H9 (cell line): ENCODE data around the gene WRAP53. TPM values are rescaled to one million over a fixed set of nuclear protein-coding genes. Genes with fewer than 3 reads are reported as not detected.
A peak's percentile ranks its signal among the peaks of the same experiment; 100 is the strongest.

ENCODE experiments used
- DNase-seq: peaks from one replicate; pipeline ENCODE4 v3.0.0-alpha.2; 2017
- H2AFZ ChIP-seq: one replicate; pipeline ENCODE4 v1.6.1; 2013; ENCODE audit warnings: mild to moderate bottlenecking, low read length, control low read depth, moderate library complexity
- H2AK5ac ChIP-seq: 2 replicates; pipeline ENCODE4 v1.6.1; 2013; ENCODE audit warnings: low read length, control low read depth, mixed read lengths; ENCODE audit not compliant: insufficient read length
- H2BK120ac ChIP-seq: one replicate; pipeline ENCODE4 v1.6.1; 2013; ENCODE audit warnings: low read depth, mild to moderate bottlenecking, low read length, control low read depth, inconsistent platforms; ENCODE audit not compliant: poor library complexity, severe bottlenecking
- H2BK12ac ChIP-seq: 2 replicates; pipeline ENCODE4 v1.6.1; 2013; ENCODE audit warnings: low read length, control low read depth, mixed read lengths, low read depth; ENCODE audit not compliant: insufficient read length
- H2BK15ac ChIP-seq: 2 replicates; pipeline ENCODE4 v1.6.1; 2013; ENCODE audit warnings: low read depth, low read length, control low read depth
- H2BK20ac ChIP-seq: one replicate; pipeline ENCODE4 v1.6.1; 2013; ENCODE audit warnings: low read depth, mild to moderate bottlenecking, low read length, control low read depth, inconsistent platforms; ENCODE audit not compliant: poor library complexity, severe bottlenecking
- H2BK5ac ChIP-seq: 2 replicates; pipeline ENCODE4 v1.6.1; 2013; ENCODE audit warnings: low read length, control low read depth, mixed read lengths; ENCODE audit not compliant: insufficient read length
- H3K14ac ChIP-seq: 2 replicates; pipeline ENCODE4 v1.6.1; 2013; ENCODE audit warnings: low read length, control low read depth; ENCODE audit not compliant: insufficient read depth
- H3K18ac ChIP-seq: 2 replicates; pipeline ENCODE4 v1.6.1; 2013; ENCODE audit warnings: low read depth, mild to moderate bottlenecking, mixed read lengths, low read length, control low read depth; ENCODE audit not compliant: insufficient read length
- H3K23ac ChIP-seq: 2 replicates; pipeline ENCODE4 v1.6.1; 2013; ENCODE audit warnings: low read length, control low read depth, mixed read lengths, low read depth; ENCODE audit not compliant: insufficient read length
- H3K23me2 ChIP-seq: 2 replicates; pipeline ENCODE4 v1.6.1; 2013; ENCODE audit warnings: low read depth, mild to moderate bottlenecking, mixed read lengths, low read length, control low read depth; ENCODE audit not compliant: insufficient read length, poor library complexity, severe bottlenecking
- H3K27ac ChIP-seq: 2 replicates; pipeline ENCODE4 v1.5.1; 2013; ENCODE audit warnings: low read length, control low read depth, mixed read lengths, low read depth; ENCODE audit not compliant: insufficient read length
- H3K27me3 ChIP-seq: 2 replicates; pipeline ENCODE4 v1.6.1; 2013; ENCODE audit warnings: low read length, control low read depth, inconsistent platforms; ENCODE audit not compliant: insufficient read depth
- H3K4ac ChIP-seq: 2 replicates; pipeline ENCODE4 v1.6.1; 2013; ENCODE audit warnings: low read depth, mild to moderate bottlenecking, control low read depth, inconsistent platforms, low read length, moderate library complexity
- H3K4me1 ChIP-seq: 2 replicates; pipeline ENCODE4 v1.6.1; 2013; ENCODE audit warnings: low read length, control low read depth, inconsistent platforms; ENCODE audit not compliant: insufficient read depth
- H3K4me2 ChIP-seq: 2 replicates; pipeline ENCODE4 v1.6.1; 2013; ENCODE audit warnings: low read length, control low read depth, mixed read lengths; ENCODE audit not compliant: insufficient read length, insufficient read depth
- H3K56ac ChIP-seq: 2 replicates; pipeline ENCODE4 v1.6.1; 2013; ENCODE audit warnings: low read depth, mild to moderate bottlenecking, mixed read lengths, low read length, control low read depth; ENCODE audit not compliant: insufficient read length
- H3K79me1 ChIP-seq: 2 replicates; pipeline ENCODE4 v1.6.1; 2013; ENCODE audit warnings: low read depth, mild to moderate bottlenecking, moderate library complexity, low read length, control low read depth, inconsistent platforms; ENCODE audit not compliant: insufficient read depth, poor library complexity, severe bottlenecking
- H3K79me2 ChIP-seq: 2 replicates; pipeline ENCODE4 v1.6.1; 2013; ENCODE audit warnings: low read length, control low read depth, inconsistent platforms; ENCODE audit not compliant: insufficient read depth
- H3K9ac ChIP-seq: 2 replicates; pipeline ENCODE4 v1.6.1; 2013; ENCODE audit warnings: low read length, control low read depth, mixed read lengths; ENCODE audit not compliant: insufficient read length; ENCODE audit errors: extremely low read depth
- H3K9me3 ChIP-seq: one replicate; pipeline ENCODE4 v1.6.1; 2013; ENCODE audit warnings: low read depth, low read length, inconsistent platforms; ENCODE audit not compliant: control insufficient read depth
- H3T11ph ChIP-seq: one replicate; pipeline ENCODE4 v1.6.1; 2013; ENCODE audit warnings: mild to moderate bottlenecking, low read length, control low read depth, inconsistent platforms
- H4K20me1 ChIP-seq: one replicate; pipeline ENCODE4 v1.6.1; 2013; ENCODE audit not compliant: control insufficient read depth, insufficient read length, insufficient read depth
- H4K5ac ChIP-seq: 2 replicates; pipeline ENCODE4 v1.6.1; 2013; ENCODE audit warnings: low read depth, mild to moderate bottlenecking, mixed read lengths, low read length, control low read depth; ENCODE audit not compliant: insufficient read length
- H4K8ac ChIP-seq: replicated peaks from 2 replicates; pipeline ENCODE4 v1.6.1; 2013; ENCODE audit warnings: low read length, control low read depth, mixed read lengths, low read depth; ENCODE audit not compliant: insufficient read length
- H4K91ac ChIP-seq: 2 replicates; pipeline ENCODE4 v1.6.1; 2013; ENCODE audit warnings: low read depth, mild to moderate bottlenecking, moderate library complexity, mixed read lengths, low read length, control low read depth; ENCODE audit not compliant: insufficient read length
- H3K27ac Mint-ChIP-seq, 3 experiments: 2 replicates in 2 of 3; 3 replicates in 1 of 3; pipeline ENCODE4 v1.8.0; 2020 to 2021; ENCODE audit warnings: mixed read lengths in 3 of 3, mild to moderate bottlenecking in 1 of 3, moderate library complexity in 1 of 3
- H3K27me3 Mint-ChIP-seq: 2 replicates; pipeline ENCODE4 v1.8.0; 2021; ENCODE audit warnings: low read depth, mild to moderate bottlenecking, moderate library complexity, mixed read lengths
- H3K36me3 Mint-ChIP-seq, 3 experiments: 2 replicates in 2 of 3; 3 replicates in 1 of 3; pipeline ENCODE4 v1.8.0; 2020 to 2021; ENCODE audit warnings: low read depth in 3 of 3, mixed read lengths in 3 of 3; ENCODE audit not compliant: insufficient read depth in 1 of 3
- H3K4me1 Mint-ChIP-seq, 2 experiments: 2 replicates each; pipeline ENCODE4 v1.8.0; 2020; ENCODE audit warnings: mixed read lengths in 2 of 2
- H3K4me3 Mint-ChIP-seq, 2 experiments: 2 replicates in 1 of 2; 3 replicates in 1 of 2; pipeline ENCODE4 v1.8.0; 2020 to 2021; ENCODE audit warnings: mild to moderate bottlenecking in 2 of 2, mixed read lengths in 2 of 2, moderate library complexity in 1 of 2
- H3K9me3 Mint-ChIP-seq, 2 experiments: 2 replicates in 1 of 2; 3 replicates in 1 of 2; pipeline ENCODE4 v1.8.0; 2020; ENCODE audit warnings: mild to moderate bottlenecking in 2 of 2, mixed read lengths in 2 of 2, moderate library complexity in 1 of 2
- CTCF ChIP-seq: fragments of 200-600 bp; sonication (generic); conservative IDR thresholded peaks from 3 replicates; pipeline ENCODE4 v1.8.0; 2021; ENCODE audit warnings: antibody characterized with exemption, mild to moderate bottlenecking
- WGBS: extraction: QIAGEN DNeasy Blood & Tissue Kit; methylation state at CpG from one replicate; pipeline ENCODE4 v1.1.7; 2013; ENCODE audit warnings: missing lambda C conversion rate, low lambda C conversion rate, mixed read lengths; ENCODE audit not compliant: insufficient read length; ENCODE audit errors: extremely low coverage; 5-methylcytosine and 5-hydroxymethylcytosine counted together
- total RNA-seq: library from RNA; stranded (reverse); gene quantifications from 2 replicates; pipeline ENCODE4 v1.2.1, GENCODE V29; 2021

Gene WRAP53
- total RNA-seq, 1 experiment from 2014 or later, result 27.0 TPM

DNA sequence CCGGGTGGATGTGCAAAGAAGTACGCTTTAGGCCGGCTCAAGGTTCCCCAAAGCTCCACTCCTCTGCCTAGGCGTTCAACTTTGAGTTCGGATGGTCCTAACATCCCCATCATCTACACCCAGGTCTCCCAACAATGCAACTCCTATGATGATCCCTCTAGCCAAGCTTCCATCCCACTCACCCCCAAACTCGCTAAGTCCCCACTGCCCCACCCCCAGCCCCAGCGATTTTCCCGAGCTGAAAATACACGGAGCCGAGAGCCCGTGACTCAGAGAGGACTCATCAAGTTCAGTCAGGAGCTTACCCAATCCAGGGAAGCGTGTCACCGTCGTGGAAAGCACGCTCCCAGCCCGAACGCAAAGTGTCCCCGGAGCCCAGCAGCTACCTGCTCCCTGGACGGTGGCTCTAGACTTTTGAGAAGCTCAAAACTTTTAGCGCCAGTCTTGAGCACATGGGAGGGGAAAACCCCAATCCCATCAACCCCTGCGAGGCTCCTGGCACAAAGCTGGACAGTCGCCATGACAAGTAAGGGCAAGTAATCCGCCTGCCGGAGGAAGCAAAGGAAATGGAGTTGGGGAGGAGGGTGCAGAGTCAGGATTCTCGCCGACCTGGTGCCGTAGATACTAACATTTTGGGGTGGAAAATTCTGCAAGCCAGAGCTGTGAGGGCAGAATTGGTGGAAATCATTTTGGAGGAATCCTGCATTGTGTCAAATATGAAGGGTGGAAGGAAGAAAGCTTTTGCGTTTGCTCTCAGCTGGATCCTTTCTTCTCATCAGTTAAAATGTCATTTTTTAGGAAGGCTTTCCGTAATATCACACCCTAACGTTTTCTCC is 987 bp upstream of the WRAP53 start, which contains the start of gene TP53:
TP53 (minus strand) TSS at position 419 of the 836 bp plus-strand sequence. CDS start 10,896 bp downstream, outside the sequence.
- Mint-ChIP-seq H3K4me3 (peak within 1 kb of the TSS; percentile 94 to 97), H3K9me3 (no peaks in the 10 kb centered on the region; a peak in 1 of 5 replicates), H3K27me3 (no peaks in the 10 kb centered on the region), H3K36me3 (peaks cover 18 to 40% (median 35%) of the 10 kb centered on the region in 3 experiments), H3K4me1 (peaks cover 25 to 31% of the 10 kb centered on the region in 2 experiments), H3K27ac (peak within 1 kb of the TSS; percentile 100)
- Histone ChIP-seq H2BK120ac (peak within 1 kb of the TSS; percentile 87), H2BK12ac (no peak within 1 kb of the TSS), H3K9me3 (no peaks in the 10 kb centered on the region), H3K4ac (peak within 1 kb of the TSS; percentile 69; the same call in 1 of the 2 replicates), H4K20me1 (no peaks in the 10 kb centered on the region), H4K8ac (peak within 1 kb of the TSS; percentile 61), H2AFZ (peak within 1 kb of the TSS; percentile 65), H3K18ac (peak within 1 kb of the TSS; percentile 98), H3K56ac (peak within 1 kb of the TSS; percentile 86), H3K23ac (peak within 1 kb of the TSS; percentile 37), H3K27me3 (no peaks in the 10 kb centered on the region), H4K91ac (peak within 1 kb of the TSS; percentile 54), H3K79me1 (no peaks in the 10 kb centered on the region), H3K4me1 (no peaks in the 10 kb centered on the region; the same call in 1 of the 2 replicates), H3K23me2 (peaks cover 18% of the 10 kb centered on the region), H3K4me2 (peak within 1 kb of the TSS; percentile 87), H3K27ac (peak within 1 kb of the TSS; percentile 90), H2BK20ac (no peak within 1 kb of the TSS), H3K79me2 (peaks cover 29% of the 10 kb centered on the region), H3K9ac (peak within 1 kb of the TSS; percentile 98), H4K5ac (peak within 1 kb of the TSS; percentile 92), H3K14ac (peak within 1 kb of the TSS; percentile 96), H2BK5ac (peak within 1 kb of the TSS; percentile 87), H2AK5ac (no peak within 1 kb of the TSS), H3T11ph (peak within 1 kb of the TSS; percentile 87), H2BK15ac (no peak within 1 kb of the TSS; the same call in 1 of the 2 replicates)
- peak; percentile 97 for DNase-seq
- WGBS, result no CpG with 5 or more reads among the region's 30 CpGs
- no peak for TF ChIP-seq CTCF
